ENCODE data around the gene SLC27A3. TPM values are rescaled to one million over a fixed set of nuclear protein-coding genes. Genes with fewer than 3 reads are reported as not detected.

SLC27A3 gene
- total RNA-seq, 1 experiment from 2014 or later: 42.0 TPM

- H3K23me2 ChIP-seq (ENCODE audit: insufficient read length, low read depth, low read length, poor library complexity, severe bottlenecking): no peaks in the 10 kb centered on the region
- no peaks in the 10 kb centered on the region; the same call in none of the 2 replicates for H3K27me3 Mint-ChIP-seq (ENCODE audit: low read depth)
- no peak overlapping the region for H3K23ac ChIP-seq (ENCODE audit: insufficient read length, low read depth, low read length)
- H2BK15ac ChIP-seq (ENCODE audit: low read depth, low read length): no peak overlapping the region
- no peak overlapping the region for H4K5ac ChIP-seq (ENCODE audit: insufficient read length, low read depth, low read length)
- H4K8ac ChIP-seq (replicated peaks; ENCODE audit: insufficient read length, low read depth, low read length): no peak overlapping the region
- H2BK5ac ChIP-seq (ENCODE audit: insufficient read length, low read length): no peak overlapping the region
- DNase-seq: no peak
- H3K4me2 ChIP-seq (ENCODE audit: insufficient read depth, insufficient read length, low read length): no peak overlapping the region
- peaks cover 40 to 56% of the 10 kb centered on the region in 2 experiments for H3K4me1 Mint-ChIP-seq
- H3K27ac Mint-ChIP-seq: peak overlapping the region in 1 of 3 experiments; percentile 59; a peak in 1 of 7 replicates
- H3K36me3 Mint-ChIP-seq (ENCODE audit: insufficient read depth in 1 of 3, low read depth in 3 of 3): no peaks in the 10 kb centered on the region
- no peaks in the 10 kb centered on the region for H3K27me3 ChIP-seq (ENCODE audit: insufficient read depth, low read length)
- no peak overlapping the region for H3K9ac ChIP-seq (ENCODE audit: extremely low read depth, insufficient read length, low read length)
- H3K14ac ChIP-seq (ENCODE audit: insufficient read depth, low read length): peak overlapping the region; percentile 58; the same call in 1 of the 2 replicates
- H3K9me3 Mint-ChIP-seq: no peaks in the 10 kb centered on the region
- TF ChIP-seq CTCF (conservative IDR thresholded peaks at IDR 0.05): no peak
- H4K20me1 ChIP-seq (ENCODE audit: control insufficient read depth, insufficient read depth, insufficient read length): no peaks in the 10 kb centered on the region
- H3K9me3 ChIP-seq (ENCODE audit: control insufficient read depth, low read depth, low read length): no peaks in the 10 kb centered on the region
- no peak overlapping the region for H2AK5ac ChIP-seq (ENCODE audit: insufficient read length, low read length)
- H3K4me1 ChIP-seq (ENCODE audit: insufficient read depth, low read length): no peaks in the 10 kb centered on the region
- no peak overlapping the region for H3K27ac ChIP-seq (ENCODE audit: insufficient read length, low read depth, low read length)
- H2BK120ac ChIP-seq (ENCODE audit: low read depth, low read length, poor library complexity, severe bottlenecking): no peak overlapping the region
- no peak overlapping the region for H2AFZ ChIP-seq (ENCODE audit: low read length)
- no peak overlapping the region for H2BK12ac ChIP-seq (ENCODE audit: insufficient read length, low read depth, low read length)
- no peak overlapping the region for H4K91ac ChIP-seq (ENCODE audit: insufficient read length, low read depth, low read length)
- no peak overlapping the region for H3K56ac ChIP-seq (ENCODE audit: insufficient read length, low read depth, low read length)
- no peak overlapping the region for H3K18ac ChIP-seq (ENCODE audit: insufficient read length, low read depth, low read length)
- no peaks in the 10 kb centered on the region for H3K79me1 ChIP-seq (ENCODE audit: insufficient read depth, low read depth, low read length, poor library complexity, severe bottlenecking)
- H3K4ac ChIP-seq (ENCODE audit: low read depth, low read length): no peak overlapping the region
- H3K79me2 ChIP-seq (ENCODE audit: insufficient read depth, low read length): no peaks in the 10 kb centered on the region
- no CpG with 5 or more reads among the region's 9 CpGs for WGBS (ENCODE audit: extremely low coverage, insufficient read length, low lambda C conversion rate)
- H3T11ph ChIP-seq (ENCODE audit: low read length): no peak overlapping the region
- no peak overlapping the region for H3K4me3 Mint-ChIP-seq
- no peak overlapping the region for H2BK20ac ChIP-seq (ENCODE audit: low read depth, low read length, poor library complexity, severe bottlenecking)
Measured at GRCh38 chr1:153793261-153793972, 18.2 kb downstream of the SLC27A3 start.
